Stimulated activated CD4-positive, alpha-beta T cell treated with anti-CD3 and anti-CD28 coated beads, Interleukin-15, amount 100 ng/mL, for 1 hour (primary cell): ENCODE data around the gene EXOSC9.

Experiments used
- DNase-seq, 2 donors: peaks; one replicate each; pipeline ENCODE4 v3.0.0-alpha.2; 2020; ENCODE audit warnings: low read depth in 1 of 2, low spot score in 1 of 2

Gene EXOSC9

DNA sequence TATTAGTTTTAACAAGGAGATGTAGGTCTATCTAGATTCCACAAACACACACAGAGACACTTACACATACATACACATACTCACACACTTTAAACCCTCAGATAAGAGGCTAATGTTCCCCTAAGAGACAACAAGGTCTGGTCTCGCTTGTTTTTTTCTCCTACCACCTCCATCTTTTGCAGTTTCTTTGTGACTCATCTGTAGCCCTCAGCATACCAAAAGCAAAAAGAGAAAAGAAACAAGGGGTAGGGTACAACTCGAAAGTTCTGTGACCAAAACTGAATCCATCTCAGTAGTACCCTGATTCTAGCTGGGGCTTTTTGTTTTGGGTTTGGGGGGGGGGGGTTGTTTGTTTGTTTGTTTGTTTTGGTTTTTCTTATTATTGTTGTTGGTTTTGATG is 12.2 kb upstream of the EXOSC9 start:
- DNase-seq = no peak

DNA sequence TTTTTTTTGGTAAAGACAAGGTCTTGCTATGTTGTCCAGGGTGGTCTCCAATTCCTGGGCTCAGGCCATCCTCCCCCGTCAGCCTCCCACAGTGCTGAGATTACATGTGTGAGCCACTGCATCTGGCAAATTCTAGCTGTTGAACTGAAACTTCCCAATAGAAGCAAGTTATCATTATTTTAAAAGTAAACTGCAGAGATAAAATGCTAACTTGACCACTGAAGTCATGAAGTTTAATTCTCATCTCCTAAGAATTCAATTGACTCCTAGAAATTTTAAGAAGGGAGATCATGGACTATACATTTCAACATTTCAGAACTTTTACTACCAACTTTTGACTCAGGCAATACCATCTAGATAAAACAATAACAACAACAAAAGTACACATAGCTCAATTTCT is 11.7 kb upstream of the EXOSC9 start:
- DNase-seq = no peak

DNA sequence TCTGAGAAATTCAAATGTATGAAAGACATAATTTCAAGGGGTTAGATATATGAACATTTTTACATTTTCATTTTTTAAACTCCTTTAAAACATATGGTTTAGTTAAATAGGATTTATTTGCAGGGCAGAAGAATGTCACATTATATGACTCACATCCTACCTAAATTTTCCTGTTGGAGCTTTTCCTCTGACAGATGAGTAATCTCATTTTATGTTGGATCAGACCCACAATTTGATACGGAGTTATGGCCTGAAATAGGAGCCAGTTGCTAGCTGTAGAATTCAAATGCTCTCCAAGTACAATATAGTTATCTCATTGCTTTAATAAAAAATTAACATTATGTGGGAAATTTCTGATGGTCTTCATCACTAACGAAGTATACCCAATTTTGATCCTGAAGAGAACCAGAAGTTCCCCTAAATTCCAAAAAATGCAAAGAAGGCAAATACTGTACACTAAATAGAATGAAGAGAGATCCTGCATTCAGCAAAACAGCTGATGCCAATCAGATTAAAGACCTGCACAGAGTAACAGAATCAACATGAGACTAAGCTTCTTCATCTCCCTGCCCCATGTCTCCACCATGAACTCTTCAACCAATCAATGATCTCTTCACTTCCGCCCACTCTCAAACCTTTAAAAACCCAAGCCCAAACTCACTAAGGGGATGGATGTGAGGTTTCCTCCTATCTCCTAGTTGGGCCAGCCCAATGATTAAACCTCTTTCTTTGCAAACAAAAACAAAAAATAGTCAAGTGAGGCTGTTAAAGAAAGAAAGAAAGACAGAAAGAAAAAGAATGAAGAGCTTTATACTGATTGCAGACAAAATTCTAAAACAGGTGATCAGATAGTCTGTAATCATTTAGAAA is 10.9 kb upstream of the EXOSC9 start:
- DNase-seq = no peak

DNA sequence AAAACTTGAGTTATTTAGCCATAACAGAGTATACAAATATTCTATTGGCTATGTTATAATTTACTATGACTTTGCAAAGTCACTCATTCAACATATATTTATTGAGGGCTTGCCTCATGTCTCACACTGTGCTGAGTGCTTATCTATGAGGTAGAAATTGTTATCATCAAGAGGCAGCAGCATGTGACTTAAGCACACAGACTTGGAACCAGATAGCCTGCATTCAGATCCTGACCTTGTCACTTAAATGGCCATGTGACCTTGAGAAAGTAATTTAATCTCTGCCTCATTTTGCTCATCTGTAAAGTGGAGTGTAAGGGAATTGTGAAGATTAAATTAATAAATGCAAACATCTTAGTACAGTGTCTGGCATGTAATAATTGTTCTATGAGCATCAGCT is 10.1 kb upstream of the EXOSC9 start:
- no peak for DNase-seq

DNA sequence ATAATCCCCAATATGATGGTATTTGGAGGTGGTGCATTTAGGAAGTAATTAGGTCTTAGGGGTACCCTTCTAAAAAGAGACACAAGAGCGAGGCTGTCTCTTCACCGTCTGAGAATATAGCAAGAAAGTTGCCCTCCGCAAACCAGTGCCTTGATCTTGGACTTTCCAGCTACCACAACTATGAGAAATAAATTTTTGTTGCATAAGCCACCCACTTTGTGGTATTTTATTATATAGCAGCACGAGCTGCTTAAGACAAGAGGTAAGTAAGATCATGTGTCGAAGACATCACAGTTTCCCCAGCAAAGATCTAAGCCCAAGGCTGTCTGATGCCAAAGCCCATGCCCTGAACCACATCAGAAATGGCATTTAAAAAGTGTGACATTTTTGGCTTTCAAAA is 9.6 kb upstream of the EXOSC9 start:
- no peak for DNase-seq

DNA sequence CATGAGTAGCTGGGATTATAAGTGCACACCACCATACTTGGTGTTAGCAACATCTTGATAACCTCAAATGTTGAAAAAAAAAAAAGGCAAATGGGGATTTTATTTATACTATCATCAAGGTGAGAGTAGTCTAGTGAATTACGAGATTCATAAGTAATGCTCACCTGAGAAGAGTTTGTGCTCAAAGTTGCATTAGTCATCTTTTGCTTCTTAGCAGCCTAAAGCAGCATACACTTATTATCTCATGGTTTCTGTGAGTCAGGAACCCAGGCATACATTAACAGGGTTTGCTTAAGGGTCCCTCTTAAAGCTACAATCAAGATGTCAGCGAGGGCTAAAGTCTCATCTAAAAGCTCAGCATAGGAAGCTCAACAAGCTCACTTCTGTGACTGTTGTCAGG is 8.2 kb upstream of the EXOSC9 start:
- no peak for DNase-seq

DNA sequence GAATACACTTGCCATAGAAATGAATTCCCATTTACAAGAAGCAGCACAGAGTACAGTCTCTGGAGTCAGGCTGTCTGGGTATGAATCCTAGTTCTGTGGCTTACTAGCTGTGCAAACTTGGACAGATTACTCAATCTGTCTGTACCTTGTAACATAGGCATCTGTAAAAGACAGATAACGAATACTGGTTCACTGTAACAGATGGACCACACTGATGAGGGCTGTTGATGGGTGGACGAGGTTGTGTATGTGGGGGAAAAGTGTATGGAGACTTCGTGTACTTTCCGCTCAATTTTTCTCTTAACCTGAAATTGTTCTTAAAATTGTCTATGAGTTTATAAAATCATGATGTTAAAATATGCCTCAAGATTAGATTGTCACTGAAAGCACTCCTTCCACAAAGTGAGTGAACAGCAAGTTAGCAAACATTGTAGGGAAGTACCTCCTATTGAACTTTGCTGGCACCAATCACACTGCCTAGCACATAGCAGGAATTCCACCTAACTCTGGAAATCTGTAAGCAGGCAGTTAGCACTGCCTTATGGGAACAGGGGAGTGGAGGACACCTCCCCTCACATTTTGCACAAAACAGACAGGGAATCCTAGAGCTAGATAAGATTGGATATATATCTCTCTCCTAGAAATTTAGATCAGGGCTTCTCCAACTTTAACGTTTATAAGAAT is 6.5 kb upstream of the EXOSC9 start:
- DNase-seq = no peak

DNA sequence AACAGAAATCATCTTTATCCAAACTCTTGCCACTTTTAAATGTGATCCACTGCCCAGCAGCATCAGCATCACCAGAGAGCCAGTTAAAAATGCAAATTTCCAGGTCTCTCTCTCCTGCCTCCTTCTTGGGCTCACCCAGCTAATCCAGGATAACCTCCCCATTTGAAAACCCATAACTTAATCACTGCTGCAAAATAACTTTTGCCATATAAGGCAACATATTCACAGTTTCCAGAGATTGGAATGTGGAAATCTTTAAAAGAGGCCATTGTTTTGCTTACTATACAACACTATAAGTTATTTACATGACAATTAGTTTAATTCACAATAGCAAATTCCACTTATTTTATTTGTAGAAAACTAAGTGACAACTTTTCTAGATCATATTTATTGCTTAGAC is 4.8 kb upstream of the EXOSC9 start:
- DNase-seq = no peak

DNA sequence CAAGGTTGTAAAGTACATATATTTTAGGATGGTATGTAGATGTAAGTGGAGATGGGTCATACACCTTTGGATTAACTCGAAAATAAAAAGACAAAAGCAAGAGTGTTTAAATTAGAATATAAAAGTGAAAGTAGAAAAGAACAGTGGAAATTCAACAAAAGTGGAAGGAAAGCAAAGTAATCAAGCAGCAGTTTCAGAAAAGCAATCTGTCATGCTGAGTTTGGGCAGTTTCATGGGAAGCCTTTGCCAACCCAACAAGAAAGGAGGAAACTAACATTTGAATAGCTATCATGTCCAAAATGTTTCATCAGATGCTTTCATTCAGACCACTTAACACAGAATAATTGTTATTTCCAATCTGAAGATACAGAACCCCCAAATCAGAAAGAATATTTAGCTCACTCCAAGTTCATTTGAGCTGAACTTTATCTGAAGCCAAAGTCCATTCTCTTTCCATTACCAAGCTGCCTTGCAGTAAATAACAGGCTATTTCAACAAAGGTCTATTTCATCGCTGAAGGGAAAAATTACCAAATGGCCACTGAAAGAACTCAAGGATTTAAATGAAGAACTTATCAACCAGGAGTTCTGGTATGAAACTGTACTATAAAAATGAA is 1.8 kb upstream of the EXOSC9 start:
- no peak for DNase-seq

DNA sequence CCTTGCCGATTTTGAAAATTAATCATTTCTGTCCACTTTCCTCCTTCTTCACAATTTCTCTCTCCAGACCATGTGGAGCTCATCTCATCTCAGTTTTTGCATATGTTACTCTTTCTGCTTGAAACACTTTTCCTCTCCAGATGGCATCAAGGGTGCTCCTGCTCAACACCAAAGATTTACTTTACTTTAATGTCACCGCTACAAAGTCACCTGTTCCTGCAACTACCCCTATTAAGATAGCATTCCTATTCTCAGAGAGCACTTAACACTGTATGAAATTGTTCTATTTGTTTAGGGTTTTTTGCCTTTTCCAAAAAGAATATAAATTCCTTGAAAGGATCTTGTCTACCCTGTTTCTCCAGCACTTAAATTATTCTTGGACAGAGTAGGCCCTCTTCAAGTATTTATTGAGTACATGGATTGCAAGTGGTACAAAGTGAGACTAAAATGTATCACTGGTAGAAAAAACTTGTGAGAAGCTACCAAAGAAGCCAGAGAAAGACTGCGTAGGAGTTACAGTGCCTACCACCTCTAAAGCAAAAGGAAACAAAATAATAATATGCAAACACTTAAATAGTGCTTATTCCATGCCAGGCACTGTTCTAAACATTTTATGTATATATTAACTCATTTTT is 1.1 kb upstream of the EXOSC9 start:
- DNase-seq = no peak

DNA sequence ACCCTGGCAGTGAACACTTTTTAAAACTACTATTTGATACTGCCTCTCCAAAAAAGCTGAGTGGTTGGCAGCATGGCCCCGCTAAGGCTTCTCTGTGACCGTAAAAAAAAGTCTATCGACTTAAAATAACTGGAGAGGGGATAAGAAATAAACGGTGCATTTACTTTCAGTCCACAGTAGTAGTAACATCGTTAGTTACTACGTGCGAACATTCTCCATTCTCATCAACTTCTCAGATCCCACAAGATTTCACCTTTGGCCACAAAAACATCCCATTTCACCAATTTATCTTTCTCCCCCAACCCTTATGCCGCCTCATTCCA is 524 bp upstream of the EXOSC9 start:
- no peak for DNase-seq

DNA sequence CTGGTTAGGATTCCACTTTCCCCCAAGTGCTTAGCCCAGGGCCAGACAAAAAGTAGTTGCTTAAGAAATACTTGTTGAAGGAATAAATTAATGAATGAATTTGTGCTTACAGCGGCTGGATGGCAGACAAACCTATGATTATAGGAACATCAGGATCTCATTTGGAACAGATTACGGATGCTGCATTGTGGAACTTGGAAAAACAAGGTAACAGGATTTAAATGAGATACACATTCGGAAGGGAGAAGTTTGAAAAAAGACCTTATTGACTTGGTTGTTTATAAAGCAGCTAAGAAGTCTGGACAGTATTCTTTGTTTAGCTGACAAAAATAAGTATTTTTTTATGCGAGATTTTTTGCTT is 572 bp downstream of the EXOSC9 start:
- no peak for DNase-seq

DNA sequence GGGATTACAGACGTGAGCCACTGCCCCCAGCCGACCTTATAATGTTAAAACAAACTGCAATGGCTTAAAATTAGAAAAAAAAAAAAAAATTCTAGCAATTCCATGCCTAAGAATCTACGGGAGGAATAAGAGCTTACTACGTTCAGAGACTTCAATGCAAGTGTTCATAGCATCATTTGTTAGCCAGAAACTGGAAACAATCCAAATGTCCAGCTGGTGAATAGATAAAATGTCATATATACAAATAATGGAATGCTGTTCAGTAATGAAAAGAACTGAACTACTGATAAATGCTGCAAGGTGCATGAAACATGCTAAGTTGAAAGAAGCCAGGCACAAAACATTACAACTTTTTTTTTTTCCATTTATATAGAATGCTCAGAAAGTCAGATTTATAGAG is 5.3 kb downstream of the EXOSC9 start:
- no peak for DNase-seq

DNA sequence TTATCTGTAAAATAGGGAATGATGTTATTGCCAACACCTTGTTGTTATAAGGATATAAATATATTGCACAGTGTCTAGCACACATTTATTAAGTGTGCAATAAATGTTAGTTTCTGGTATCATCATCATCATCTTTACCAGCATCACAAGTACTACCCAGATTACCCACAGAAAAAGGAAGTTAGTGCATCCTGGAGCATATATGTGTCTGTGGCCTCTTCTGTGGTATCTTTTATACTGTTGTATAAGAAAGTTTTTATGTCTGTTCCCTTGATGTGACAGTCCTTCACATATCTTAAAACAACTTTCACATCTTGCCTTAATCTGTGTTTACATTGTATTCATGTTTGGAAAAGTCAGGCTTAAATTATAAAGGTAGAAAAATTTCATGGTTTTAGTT is 10.0 kb downstream of the EXOSC9 start:
- no peak for DNase-seq

DNA sequence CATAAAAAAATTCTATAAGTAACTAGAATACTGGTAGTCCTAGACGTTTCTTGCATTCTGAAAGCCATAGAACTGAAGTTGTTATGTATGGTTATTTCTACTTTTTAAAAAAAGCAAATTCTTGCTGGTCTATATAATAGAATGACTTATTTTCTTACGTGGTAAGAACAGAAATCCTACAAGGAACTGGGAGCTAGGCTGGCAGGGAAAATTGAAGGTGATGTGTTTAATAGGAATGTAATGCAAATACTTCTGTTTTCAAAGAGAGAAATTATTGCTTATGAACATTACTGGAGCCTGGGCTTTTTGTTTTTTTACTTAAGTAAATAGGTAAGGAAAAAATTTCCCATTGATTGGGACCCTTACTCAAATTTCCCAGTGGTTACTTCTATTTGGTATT is 13.6 kb downstream of the EXOSC9 start:
- no peak for DNase-seq

DNA sequence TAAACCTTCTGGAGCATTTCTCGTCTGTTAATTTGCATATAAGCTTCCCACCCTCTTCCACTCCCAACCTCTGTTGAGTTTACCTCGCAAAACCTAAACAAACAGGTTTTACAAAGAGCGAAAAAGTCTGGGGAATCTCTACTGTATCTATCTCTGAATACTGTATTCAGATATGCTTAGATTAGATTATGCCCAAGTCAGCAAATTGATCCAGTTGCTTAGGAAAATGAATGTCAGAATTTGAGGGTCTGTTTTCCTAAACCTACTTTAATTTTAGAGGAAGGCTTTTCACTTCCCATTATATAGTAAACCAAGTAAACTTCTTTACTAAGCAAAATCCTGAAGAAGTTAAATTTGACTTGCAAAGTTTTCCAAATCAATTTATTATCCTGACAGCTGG is 15.9 kb downstream of the EXOSC9 start:
- DNase-seq = no peak

DNA sequence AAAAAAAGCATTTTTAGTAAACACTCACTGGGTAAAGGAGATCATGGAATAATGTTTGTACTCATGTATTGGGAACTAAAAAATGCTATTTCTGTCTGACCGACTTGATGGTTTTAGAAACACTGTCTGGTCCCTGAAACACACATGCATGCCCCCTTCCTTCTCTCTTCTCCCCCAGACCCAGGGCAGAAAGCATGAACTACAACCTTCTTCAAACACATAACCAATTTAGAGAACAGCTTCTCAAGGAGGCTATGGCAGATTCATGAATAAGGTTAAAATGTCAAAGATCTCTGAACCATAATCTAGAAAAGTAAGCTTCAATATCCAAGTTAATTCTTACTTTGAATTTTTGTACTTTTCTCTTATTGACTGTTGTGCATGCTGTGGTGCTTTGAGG is 16.6 kb downstream of the EXOSC9 start:
- DNase-seq = no peak

DNA sequence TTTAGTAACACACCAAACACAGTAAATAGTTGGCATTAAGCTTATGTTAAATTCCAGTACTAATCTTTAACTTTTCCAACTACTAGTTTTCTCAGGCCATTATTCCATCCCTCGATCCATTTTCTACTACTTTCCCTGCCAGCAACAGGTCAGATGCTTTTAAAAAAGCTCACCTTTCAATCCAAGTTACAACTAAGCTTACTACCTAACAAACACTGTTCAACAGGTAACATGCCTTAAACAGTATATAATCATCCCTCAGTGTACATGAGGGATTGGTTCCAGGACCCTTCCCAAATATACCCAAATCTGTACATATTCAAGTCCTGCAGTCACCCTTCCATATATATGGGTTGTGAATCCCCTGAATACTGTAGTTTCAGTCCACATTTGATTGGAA is 17.1 kb downstream of the EXOSC9 start:
- no peak for DNase-seq

DNA sequence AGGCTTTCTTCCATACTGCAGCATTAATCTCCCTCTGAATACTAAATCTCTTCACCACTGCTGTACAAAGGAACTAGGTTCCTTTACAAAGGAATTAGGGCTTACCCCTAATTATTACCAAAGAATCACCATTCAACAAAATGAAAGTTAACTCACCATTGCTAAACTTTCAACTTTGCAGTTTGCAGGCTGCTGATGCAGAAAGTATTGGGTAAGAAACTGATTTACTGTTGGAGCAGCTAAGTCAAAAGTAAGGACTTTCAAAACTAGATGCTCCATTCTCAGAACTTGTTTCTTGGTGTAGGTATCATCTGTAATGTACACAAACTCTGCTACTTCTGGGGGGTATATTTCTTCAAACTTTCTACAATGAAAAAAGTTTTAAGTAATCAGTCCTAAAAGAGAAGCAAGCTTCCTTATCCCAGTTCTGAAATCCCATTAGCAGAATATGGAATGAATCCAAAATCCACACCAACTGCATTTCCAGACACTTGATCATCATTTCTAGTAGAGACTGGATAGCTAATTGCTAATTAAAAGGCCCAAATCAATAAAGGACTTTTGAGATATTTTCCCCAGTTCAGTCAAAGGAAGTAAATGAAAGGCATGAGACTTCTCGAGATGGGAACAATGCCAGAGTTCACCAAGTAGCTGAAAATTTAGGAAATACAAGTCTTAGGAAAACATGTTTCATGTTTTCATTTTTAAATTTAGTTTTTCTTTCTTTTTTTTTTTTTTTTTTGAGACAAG is 18.3 kb downstream of the EXOSC9 start:
- no peak for DNase-seq

DNA sequence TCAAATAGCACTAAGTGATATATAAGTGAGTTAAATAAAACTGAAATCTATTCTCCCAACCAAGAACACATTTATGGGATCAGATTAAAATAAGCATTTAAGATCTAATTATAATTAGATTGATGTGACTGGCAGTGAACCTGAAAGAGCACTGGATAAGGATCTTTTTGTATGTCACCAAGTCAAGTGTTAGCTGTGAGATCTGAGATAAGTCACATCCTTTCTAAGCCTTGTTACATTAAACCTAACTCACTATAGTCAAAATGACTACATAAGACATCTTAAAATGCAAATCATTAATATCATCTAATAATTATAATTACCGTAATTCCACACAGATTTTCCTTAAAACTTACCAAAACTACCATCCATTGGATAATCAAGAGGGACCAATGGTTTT is 20.9 kb downstream of the EXOSC9 start:
- no peak for DNase-seq

DNA sequence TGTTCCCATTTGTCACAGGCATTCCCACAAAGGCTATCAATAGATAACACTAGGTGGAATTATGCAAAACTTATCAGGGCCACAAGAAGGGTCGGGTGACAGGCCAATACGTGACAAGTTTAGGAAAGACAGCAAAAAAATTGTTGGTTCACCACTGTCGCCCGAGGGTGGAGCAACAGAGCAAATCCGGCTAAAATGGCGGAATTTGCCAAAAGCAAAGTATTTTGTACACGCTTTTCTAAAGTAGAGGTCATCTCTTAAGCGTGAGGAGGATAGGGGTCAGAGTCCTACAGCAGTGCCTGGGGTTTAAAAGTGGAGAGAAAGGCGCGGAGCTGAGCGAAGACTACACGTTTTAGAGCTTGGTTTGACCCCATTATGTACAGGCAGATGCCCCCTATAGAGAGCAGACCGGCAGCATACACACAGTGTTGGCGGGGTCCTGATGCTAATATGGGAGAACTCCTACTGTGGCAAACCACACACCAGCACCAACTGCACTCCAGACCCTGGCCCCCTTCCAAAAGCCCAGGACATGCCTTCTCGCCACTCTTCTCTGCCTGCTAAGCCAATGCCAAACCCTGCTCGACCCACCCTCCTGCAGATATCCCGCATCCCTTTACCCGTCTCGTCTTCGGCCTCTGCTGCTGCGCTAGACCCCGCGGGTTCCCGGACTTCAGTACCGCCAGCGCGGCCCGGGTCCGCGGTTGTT is 21.8 kb downstream of the EXOSC9 start:
- DNase-seq = no peak
